H9 (cell line): Measurements from ENCODE around the gene EPHB2. TPM values are rescaled to one million over a fixed set of nuclear protein-coding genes. Genes with fewer than 3 reads are reported as not detected.

Experiments
- DNase-seq: peaks from one replicate; pipeline ENCODE4 v3.0.0-alpha.2; 2017
- H2AFZ ChIP-seq: one replicate; pipeline ENCODE4 v1.6.1; 2013; ENCODE audit warnings: mild to moderate bottlenecking, low read length, control low read depth, moderate library complexity
- H2AK5ac ChIP-seq: 2 replicates; pipeline ENCODE4 v1.6.1; 2013; ENCODE audit warnings: low read length, control low read depth, mixed read lengths; ENCODE audit not compliant: insufficient read length
- H2BK120ac ChIP-seq: one replicate; pipeline ENCODE4 v1.6.1; 2013; ENCODE audit warnings: low read depth, mild to moderate bottlenecking, low read length, control low read depth, inconsistent platforms; ENCODE audit not compliant: poor library complexity, severe bottlenecking
- H2BK12ac ChIP-seq: 2 replicates; pipeline ENCODE4 v1.6.1; 2013; ENCODE audit warnings: low read length, control low read depth, mixed read lengths, low read depth; ENCODE audit not compliant: insufficient read length
- H2BK15ac ChIP-seq: 2 replicates; pipeline ENCODE4 v1.6.1; 2013; ENCODE audit warnings: low read depth, low read length, control low read depth
- H2BK20ac ChIP-seq: one replicate; pipeline ENCODE4 v1.6.1; 2013; ENCODE audit warnings: low read depth, mild to moderate bottlenecking, low read length, control low read depth, inconsistent platforms; ENCODE audit not compliant: poor library complexity, severe bottlenecking
- H2BK5ac ChIP-seq: 2 replicates; pipeline ENCODE4 v1.6.1; 2013; ENCODE audit warnings: low read length, control low read depth, mixed read lengths; ENCODE audit not compliant: insufficient read length
- H3K14ac ChIP-seq: 2 replicates; pipeline ENCODE4 v1.6.1; 2013; ENCODE audit warnings: low read length, control low read depth; ENCODE audit not compliant: insufficient read depth
- H3K18ac ChIP-seq: 2 replicates; pipeline ENCODE4 v1.6.1; 2013; ENCODE audit warnings: low read depth, mild to moderate bottlenecking, mixed read lengths, low read length, control low read depth; ENCODE audit not compliant: insufficient read length
- H3K23ac ChIP-seq: 2 replicates; pipeline ENCODE4 v1.6.1; 2013; ENCODE audit warnings: low read length, control low read depth, mixed read lengths, low read depth; ENCODE audit not compliant: insufficient read length
- H3K23me2 ChIP-seq: 2 replicates; pipeline ENCODE4 v1.6.1; 2013; ENCODE audit warnings: low read depth, mild to moderate bottlenecking, mixed read lengths, low read length, control low read depth; ENCODE audit not compliant: insufficient read length, poor library complexity, severe bottlenecking
- H3K27ac ChIP-seq: 2 replicates; pipeline ENCODE4 v1.5.1; 2013; ENCODE audit warnings: low read length, control low read depth, mixed read lengths, low read depth; ENCODE audit not compliant: insufficient read length
- H3K27me3 ChIP-seq: 2 replicates; pipeline ENCODE4 v1.6.1; 2013; ENCODE audit warnings: low read length, control low read depth, inconsistent platforms; ENCODE audit not compliant: insufficient read depth
- H3K4ac ChIP-seq: 2 replicates; pipeline ENCODE4 v1.6.1; 2013; ENCODE audit warnings: low read depth, mild to moderate bottlenecking, control low read depth, inconsistent platforms, low read length, moderate library complexity
- H3K4me1 ChIP-seq: 2 replicates; pipeline ENCODE4 v1.6.1; 2013; ENCODE audit warnings: low read length, control low read depth, inconsistent platforms; ENCODE audit not compliant: insufficient read depth
- H3K4me2 ChIP-seq: 2 replicates; pipeline ENCODE4 v1.6.1; 2013; ENCODE audit warnings: low read length, control low read depth, mixed read lengths; ENCODE audit not compliant: insufficient read length, insufficient read depth
- H3K56ac ChIP-seq: 2 replicates; pipeline ENCODE4 v1.6.1; 2013; ENCODE audit warnings: low read depth, mild to moderate bottlenecking, mixed read lengths, low read length, control low read depth; ENCODE audit not compliant: insufficient read length
- H3K79me1 ChIP-seq: 2 replicates; pipeline ENCODE4 v1.6.1; 2013; ENCODE audit warnings: low read depth, mild to moderate bottlenecking, moderate library complexity, low read length, control low read depth, inconsistent platforms; ENCODE audit not compliant: insufficient read depth, poor library complexity, severe bottlenecking
- H3K79me2 ChIP-seq: 2 replicates; pipeline ENCODE4 v1.6.1; 2013; ENCODE audit warnings: low read length, control low read depth, inconsistent platforms; ENCODE audit not compliant: insufficient read depth
- H3K9ac ChIP-seq: 2 replicates; pipeline ENCODE4 v1.6.1; 2013; ENCODE audit warnings: low read length, control low read depth, mixed read lengths; ENCODE audit not compliant: insufficient read length; ENCODE audit errors: extremely low read depth
- H3K9me3 ChIP-seq: one replicate; pipeline ENCODE4 v1.6.1; 2013; ENCODE audit warnings: low read depth, low read length, inconsistent platforms; ENCODE audit not compliant: control insufficient read depth
- H3T11ph ChIP-seq: one replicate; pipeline ENCODE4 v1.6.1; 2013; ENCODE audit warnings: mild to moderate bottlenecking, low read length, control low read depth, inconsistent platforms
- H4K20me1 ChIP-seq: one replicate; pipeline ENCODE4 v1.6.1; 2013; ENCODE audit not compliant: control insufficient read depth, insufficient read length, insufficient read depth
- H4K5ac ChIP-seq: 2 replicates; pipeline ENCODE4 v1.6.1; 2013; ENCODE audit warnings: low read depth, mild to moderate bottlenecking, mixed read lengths, low read length, control low read depth; ENCODE audit not compliant: insufficient read length
- H4K8ac ChIP-seq: replicated peaks from 2 replicates; pipeline ENCODE4 v1.6.1; 2013; ENCODE audit warnings: low read length, control low read depth, mixed read lengths, low read depth; ENCODE audit not compliant: insufficient read length
- H4K91ac ChIP-seq: 2 replicates; pipeline ENCODE4 v1.6.1; 2013; ENCODE audit warnings: low read depth, mild to moderate bottlenecking, moderate library complexity, mixed read lengths, low read length, control low read depth; ENCODE audit not compliant: insufficient read length
- H3K27ac Mint-ChIP-seq, 3 experiments: 2 replicates in 2 of 3; 3 replicates in 1 of 3; pipeline ENCODE4 v1.8.0; 2020 to 2021; ENCODE audit warnings: mixed read lengths in 3 of 3, mild to moderate bottlenecking in 1 of 3, moderate library complexity in 1 of 3
- H3K27me3 Mint-ChIP-seq: 2 replicates; pipeline ENCODE4 v1.8.0; 2021; ENCODE audit warnings: low read depth, mild to moderate bottlenecking, moderate library complexity, mixed read lengths
- H3K36me3 Mint-ChIP-seq, 3 experiments: 2 replicates in 2 of 3; 3 replicates in 1 of 3; pipeline ENCODE4 v1.8.0; 2020 to 2021; ENCODE audit warnings: low read depth in 3 of 3, mixed read lengths in 3 of 3; ENCODE audit not compliant: insufficient read depth in 1 of 3
- H3K4me1 Mint-ChIP-seq, 2 experiments: 2 replicates each; pipeline ENCODE4 v1.8.0; 2020; ENCODE audit warnings: mixed read lengths in 2 of 2
- H3K4me3 Mint-ChIP-seq, 2 experiments: 2 replicates in 1 of 2; 3 replicates in 1 of 2; pipeline ENCODE4 v1.8.0; 2020 to 2021; ENCODE audit warnings: mild to moderate bottlenecking in 2 of 2, mixed read lengths in 2 of 2, moderate library complexity in 1 of 2
- H3K9me3 Mint-ChIP-seq, 2 experiments: 2 replicates in 1 of 2; 3 replicates in 1 of 2; pipeline ENCODE4 v1.8.0; 2020; ENCODE audit warnings: mild to moderate bottlenecking in 2 of 2, mixed read lengths in 2 of 2, moderate library complexity in 1 of 2
- CTCF ChIP-seq: fragments of 200-600 bp; sonication (generic); conservative IDR thresholded peaks from 3 replicates; pipeline ENCODE4 v1.8.0; 2021; ENCODE audit warnings: antibody characterized with exemption, mild to moderate bottlenecking
- WGBS: extraction: QIAGEN DNeasy Blood & Tissue Kit; methylation state at CpG from one replicate; pipeline ENCODE4 v1.1.7; 2013; ENCODE audit warnings: missing lambda C conversion rate, low lambda C conversion rate, mixed read lengths; ENCODE audit not compliant: insufficient read length; ENCODE audit errors: extremely low coverage; 5-methylcytosine and 5-hydroxymethylcytosine counted together
- total RNA-seq: library from RNA; stranded (reverse); gene quantifications from 2 replicates; pipeline ENCODE4 v1.2.1, GENCODE V29; 2021

EPHB2 gene
- total RNA-seq, 1 experiment from 2014 or later, result 9.5 TPM

DNA sequence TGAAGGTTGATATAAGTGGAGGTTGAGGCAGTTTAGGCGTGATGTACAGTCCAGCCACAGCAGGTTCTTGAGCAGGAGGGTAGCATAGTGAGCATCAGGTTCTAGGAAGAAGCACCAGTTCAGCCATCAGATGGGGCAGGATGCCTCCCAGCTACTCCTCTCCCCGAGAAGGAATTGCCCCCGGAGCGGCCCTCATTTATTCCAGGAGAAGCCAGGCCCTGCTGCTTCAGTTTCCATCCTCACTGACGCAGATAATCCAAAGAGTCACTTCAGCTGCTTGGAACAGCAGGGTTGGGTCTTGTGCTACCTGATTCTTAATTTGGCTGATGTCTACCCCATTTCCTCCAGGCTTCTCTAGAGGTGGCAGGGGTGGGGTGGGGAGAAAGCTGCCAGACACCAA is 207.3 kb downstream of the EPHB2 start:
- Histone ChIP-seq H2BK120ac (no peak overlapping the region), H3K27me3 (no peaks in the 10 kb centered on the region), H2BK20ac (no peak overlapping the region), H3K9me3 (no peaks in the 10 kb centered on the region), H3K18ac (no peak overlapping the region), H4K8ac (no peak overlapping the region), H2AFZ (no peak overlapping the region), H3K56ac (no peak overlapping the region), H2BK12ac (no peak overlapping the region), H3K27ac (no peak overlapping the region), H3K4me2 (no peak overlapping the region), H4K5ac (no peak overlapping the region), H3K23me2 (no peaks in the 10 kb centered on the region), H2BK15ac (no peak overlapping the region), H2BK5ac (no peak overlapping the region), H3K79me2 (no peaks in the 10 kb centered on the region), H3K4me1 (no peaks in the 10 kb centered on the region), H3T11ph (no peak overlapping the region), H4K20me1 (no peaks in the 10 kb centered on the region), H3K79me1 (no peaks in the 10 kb centered on the region), H3K9ac (no peak overlapping the region), H4K91ac (no peak overlapping the region), H3K14ac (no peak overlapping the region), H2AK5ac (no peak overlapping the region), H3K23ac (no peak overlapping the region), H3K4ac (no peak overlapping the region)
- no CpG with 5 or more reads among the region's 5 CpGs for WGBS
- Mint-ChIP-seq H3K36me3 (no peaks in the 10 kb centered on the region), H3K4me3 (no peak overlapping the region), H3K27ac (no peak overlapping the region; a peak in 1 of 7 replicates), H3K9me3 (no peaks in the 10 kb centered on the region), H3K4me1 (peaks cover 12 to 18% of the 10 kb centered on the region in 2 experiments), H3K27me3 (no peaks in the 10 kb centered on the region; the same call in 1 of the 2 replicates)
- TF ChIP-seq CTCF, result no peak
- no peak for DNase-seq
